Measurements from ENCODE around the gene PDE11A. TPM values are rescaled to one million over a fixed set of nuclear protein-coding genes. Genes with fewer than 3 reads are reported as not detected.

The PDE11A gene
- total and polyA plus RNA-seq, 9 donors: 0.15 to 2.0 (median 0.42) TPM; not detected in 1

DNA sequence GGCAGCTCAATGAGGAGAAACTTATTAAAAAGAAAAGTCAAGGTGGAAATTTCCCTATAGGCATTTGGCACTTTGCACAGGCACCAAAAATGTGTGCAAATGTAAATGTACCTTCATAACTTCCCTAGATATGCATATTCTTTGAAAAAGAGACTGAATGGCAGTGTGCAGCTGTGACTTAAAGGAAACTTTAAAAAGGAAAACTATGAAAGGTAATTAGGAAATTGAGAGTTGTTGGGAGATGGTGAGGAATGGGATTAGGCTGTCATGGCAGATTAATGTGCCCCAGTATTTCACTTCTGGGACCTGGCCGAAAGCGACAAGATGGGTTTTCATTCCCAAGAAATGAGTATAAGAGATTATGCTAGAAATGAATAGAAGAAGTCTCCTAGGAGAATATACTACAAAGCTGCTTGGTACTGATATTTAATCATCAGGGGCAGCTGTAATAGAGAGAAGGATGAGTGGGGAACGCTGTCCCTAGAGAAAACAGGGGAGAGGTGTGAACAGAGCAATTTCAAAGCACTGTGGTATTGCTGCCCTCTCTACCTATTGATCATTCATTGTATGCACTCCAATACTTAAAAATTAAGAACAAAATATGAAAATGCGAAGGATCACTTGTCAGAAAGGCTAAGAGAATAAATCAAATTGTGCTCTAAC is 366.9 kb downstream of the PDE11A start:
- H3K36me3 ChIP-seq: no peaks in the 10 kb centered on the region
- intact Hi-C loops (cut with DNase I): no loop called here
- TF ChIP-seq POLR2A (IDR thresholded peaks at IDR 0.05) (no peak), EP300 (IDR thresholded peaks at IDR 0.05) (no peak)
- TF ChIP-seq, protein P1, sequence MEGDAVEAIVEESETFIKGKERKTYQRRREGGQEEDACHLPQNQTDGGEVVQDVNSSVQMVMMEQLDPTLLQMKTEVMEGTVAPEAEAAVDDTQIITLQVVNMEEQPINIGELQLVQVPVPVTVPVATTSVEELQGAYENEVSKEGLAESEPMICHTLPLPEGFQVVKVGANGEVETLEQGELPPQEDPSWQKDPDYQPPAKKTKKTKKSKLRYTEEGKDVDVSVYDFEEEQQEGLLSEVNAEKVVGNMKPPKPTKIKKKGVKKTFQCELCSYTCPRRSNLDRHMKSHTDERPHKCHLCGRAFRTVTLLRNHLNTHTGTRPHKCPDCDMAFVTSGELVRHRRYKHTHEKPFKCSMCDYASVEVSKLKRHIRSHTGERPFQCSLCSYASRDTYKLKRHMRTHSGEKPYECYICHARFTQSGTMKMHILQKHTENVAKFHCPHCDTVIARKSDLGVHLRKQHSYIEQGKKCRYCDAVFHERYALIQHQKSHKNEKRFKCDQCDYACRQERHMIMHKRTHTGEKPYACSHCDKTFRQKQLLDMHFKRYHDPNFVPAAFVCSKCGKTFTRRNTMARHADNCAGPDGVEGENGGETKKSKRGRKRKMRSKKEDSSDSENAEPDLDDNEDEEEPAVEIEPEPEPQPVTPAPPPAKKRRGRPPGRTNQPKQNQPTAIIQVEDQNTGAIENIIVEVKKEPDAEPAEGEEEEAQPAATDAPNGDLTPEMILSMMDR (IDR thresholded peaks at IDR 0.05): no peak
- H3K27me3 ChIP-seq: no peaks in the 10 kb centered on the region
- DNase-seq: no peak
- H3K4me3 ChIP-seq: no peak overlapping the region
- H3K9me3 ChIP-seq: no peaks in the 10 kb centered on the region
- H3K27ac ChIP-seq: no peak overlapping the region
- H3K4me1 ChIP-seq (ENCODE audit: insufficient read depth): no peaks in the 10 kb centered on the region
- 85 to 91% (median 90%) methylated on average over 4 of the region's 4 CpGs for WGBS, 3 donors

DNA sequence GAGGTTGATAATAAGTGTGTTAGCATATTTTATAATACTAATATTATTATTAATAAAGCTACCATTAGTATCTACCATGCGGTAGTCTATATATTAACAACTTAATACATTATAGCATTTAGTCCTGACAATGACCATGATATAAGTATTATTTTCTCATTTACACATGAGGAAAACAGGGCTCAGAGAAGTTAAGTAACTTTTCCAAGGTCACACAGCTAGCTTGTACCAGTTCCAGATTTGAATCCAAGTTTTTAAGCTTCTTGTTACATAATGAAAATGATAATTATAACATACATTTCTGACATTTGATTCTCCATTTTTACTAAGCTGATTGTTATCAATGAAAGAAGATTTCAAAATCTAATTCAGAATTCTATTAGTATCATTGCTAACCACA is 369.4 kb downstream of the PDE11A start:
- TF ChIP-seq POLR2A (IDR thresholded peaks at IDR 0.05): no peak
- TF ChIP-seq EP300 (IDR thresholded peaks at IDR 0.05): no peak
- TF ChIP-seq, protein P1 (IDR thresholded peaks at IDR 0.05): no peak
- no peaks in the 10 kb centered on the region for H3K36me3 ChIP-seq
- no peak for DNase-seq
- no peaks in the 10 kb centered on the region for H3K4me1 ChIP-seq (ENCODE audit: insufficient read depth)
- no peak overlapping the region for H3K4me3 ChIP-seq
- H3K27ac ChIP-seq: no peak overlapping the region
- no peaks in the 10 kb centered on the region for H3K9me3 ChIP-seq
- WGBS, 3 donors: 93 to 96% (median 94%) methylated on average over 1 of the region's 1 CpG
- intact Hi-C loops (cut with DNase I): no loop called here
- no peaks in the 10 kb centered on the region for H3K27me3 ChIP-seq

DNA sequence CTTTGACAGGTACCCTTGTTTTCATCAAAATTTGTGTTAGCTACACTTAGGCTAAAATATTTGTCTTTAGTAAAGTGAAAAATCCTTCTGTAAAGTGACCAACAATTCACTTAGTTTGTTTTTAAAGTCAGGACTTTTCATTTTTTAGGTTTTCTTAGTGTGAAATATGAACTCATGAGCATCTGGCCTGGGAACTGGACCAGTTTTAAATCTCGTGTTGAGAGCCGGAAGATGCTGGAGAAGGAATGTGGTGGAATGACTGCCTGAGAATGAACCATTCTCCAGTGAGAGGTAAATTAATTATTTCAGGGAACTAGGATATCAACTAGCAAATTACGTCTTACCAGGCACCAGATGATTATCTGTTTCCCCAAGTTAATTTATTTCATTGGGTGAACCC is 374.3 kb downstream of the PDE11A start:
- peaks cover 2% of the 10 kb centered on the region for H3K4me1 ChIP-seq (ENCODE audit: insufficient read depth)
- H3K9me3 ChIP-seq: no peaks in the 10 kb centered on the region
- H3K27me3 ChIP-seq: no peaks in the 10 kb centered on the region
- WGBS, 3 donors: 52 to 63% (median 53%) methylated on average over 3 of the region's 3 CpGs
- H3K36me3 ChIP-seq: no peaks in the 10 kb centered on the region
- no peak for TF ChIP-seq POLR2A (IDR thresholded peaks at IDR 0.05)
- TF ChIP-seq, protein P1 (IDR thresholded peaks at IDR 0.05): no peak
- TF ChIP-seq EP300 (IDR thresholded peaks at IDR 0.05): no peak
- intact Hi-C loops (cut with DNase I): no loop called here
- no peak for DNase-seq
- no peak overlapping the region for H3K27ac ChIP-seq
- no peak overlapping the region for H3K4me3 ChIP-seq

DNA sequence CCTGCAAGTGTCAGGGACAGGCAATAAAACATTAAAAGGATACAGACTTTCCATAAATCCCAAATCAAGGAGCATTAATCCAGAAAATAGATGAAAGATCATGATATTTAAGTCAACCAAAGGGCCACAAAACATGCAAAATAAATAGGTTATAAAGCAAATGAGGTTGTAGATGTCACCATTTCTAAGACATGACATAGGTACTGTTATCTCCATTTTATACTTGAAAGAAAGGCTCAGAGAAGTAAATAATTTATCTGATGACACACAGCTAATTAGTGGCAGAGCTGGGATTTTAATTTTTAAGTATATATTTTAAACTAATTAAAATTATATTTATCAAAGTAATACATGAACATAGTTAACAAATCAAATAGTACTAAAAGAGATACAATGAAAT is 378.2 kb downstream of the PDE11A start:
- Histone ChIP-seq H3K9me3 (no peaks in the 10 kb centered on the region), H3K4me3 (no peak overlapping the region), H3K4me1 (ENCODE audit: insufficient read depth) (peaks cover 5% of the 10 kb centered on the region), H3K36me3 (no peaks in the 10 kb centered on the region), H3K27ac (no peak overlapping the region), H3K27me3 (no peaks in the 10 kb centered on the region)
- TF ChIP-seq, protein P1 (IDR thresholded peaks at IDR 0.05): no peak
- no peak for TF ChIP-seq EP300 (IDR thresholded peaks at IDR 0.05)
- no peak for TF ChIP-seq POLR2A (IDR thresholded peaks at IDR 0.05)
- no peak for DNase-seq
- intact Hi-C loops (cut with DNase I): no loop called here
